ENCODE data around the gene EHF.

DNA sequence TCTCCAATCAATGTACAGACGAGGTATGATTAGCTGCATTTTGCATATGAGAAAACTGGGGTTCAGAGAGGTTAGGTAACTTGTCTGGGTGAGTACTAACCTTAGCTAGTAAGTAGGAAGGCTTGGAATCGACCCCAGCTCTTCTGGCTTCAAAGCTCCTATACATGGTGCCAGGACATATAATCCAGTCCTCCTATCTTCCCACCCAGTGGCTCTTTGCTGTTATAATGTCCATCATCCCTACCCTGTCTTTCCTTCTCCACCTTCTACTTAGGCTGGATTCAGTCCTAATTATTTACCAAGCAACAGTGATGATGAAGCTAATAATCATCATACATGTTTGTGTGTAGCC, 20.0 kb downstream of the EHF start:
- TF ChIP-seq CTCF (IDR thresholded peaks at IDR 0.05; ENCODE audit: low read depth, low read length, poor library complexity, severe bottlenecking) (no peak), EZH2phosphoT487 (IDR thresholded peaks at IDR 0.05; ENCODE audit: borderline replicate concordance, low read length) (no peak)

Data from DOHH2 (cell line).